K562 (cell line): ENCODE results near the gene CUTA.
A peak's percentile ranks its signal among the peaks of the same experiment; 100 is the strongest.

Source experiments
- ESRRA ChIP-seq: fragments of 450-650 bp; IDR thresholded peaks from 2 replicates; pipeline ENCODE4 v1.6.1; 2014; ENCODE audit warnings: low read depth, mild to moderate bottlenecking, moderate library complexity, borderline replicate concordance
- FOXJ2 ChIP-seq: fragments of 200-800 bp; sonication (Bioruptor generic); IDR thresholded peaks from 2 replicates; pipeline ENCODE4 v1.6.1; 2016; ENCODE audit warnings: missing genetic modification characterization, missing compliant biosample characterization
- MTA3 ChIP-seq: fragments of 450-650 bp; formaldehyde crosslinking; IDR thresholded peaks from 2 replicates; pipeline ENCODE4 v1.6.1; 2017; ENCODE audit warnings: mild to moderate bottlenecking, borderline replicate concordance
- POLR2A ChIP-seq: fragments of 450-650 bp; conservative IDR thresholded peaks from 2 replicates; pipeline ENCODE4 v1.6.1; 2016
- POLR2H ChIP-seq: IDR thresholded peaks from 2 replicates; pipeline ENCODE4 v1.6.1; 2016; ENCODE audit warnings: missing genetic modification characterization, low read depth, mild to moderate bottlenecking, control low read depth, missing compliant biosample characterization, moderate library complexity
- RBFOX2 ChIP-seq: fragments of 200-400 bp; formaldehyde crosslinking; IDR thresholded peaks from 2 replicates; pipeline ENCODE4 v1.6.1; 2017; ENCODE audit warnings: low read depth, mild to moderate bottlenecking, low read length, moderate library complexity
- TARDBP ChIP-seq: fragments of 450-650 bp; IDR thresholded peaks from 2 replicates; pipeline ENCODE4 v1.6.1; 2016
- TEAD4 ChIP-seq, 2 experiments: sonication (generic) in 1 of 2; formaldehyde crosslinking in 1 of 2; IDR thresholded peaks; 2 replicates each; pipeline versions ENCODE4 v1.6.1 to v1.8.0; 2012 to 2022; ENCODE audit warnings: borderline replicate concordance in 1 of 2, inconsistent platforms in 1 of 2, low read length in 1 of 2, mild to moderate bottlenecking in 1 of 2, missing genetic modification reagents in 1 of 2
- TF ChIP-seq, protein P1 (sequence below), 3 experiments: IDR thresholded peaks in 2 of 3; conservative IDR thresholded peaks in 1 of 3; 2 replicates each; pipeline ENCODE4 v1.5.1; 2011 to 2012; ENCODE audit warnings: low read length in 3 of 3, mild to moderate bottlenecking in 3 of 3, control low read depth in 2 of 3, improper control_type of control experiment in 1 of 3, inconsistent platforms in 1 of 3, low read depth in 1 of 3, mixed read lengths in 1 of 3, moderate library complexity in 1 of 3; ENCODE audit not compliant: insufficient read depth in 2 of 3
- TF ChIP-seq, protein P2 (sequence below), 2 experiments: fragments of 450-650 bp in 1 of 2; sonication (generic) in 1 of 2; formaldehyde crosslinking in 1 of 2; IDR thresholded peaks; 2 replicates each; pipeline versions ENCODE4 v1.7.1 to v1.9.0; 2016 to 2022; ENCODE audit warnings: inconsistent platforms in 1 of 2, mild to moderate bottlenecking in 1 of 2, missing genetic modification reagents in 1 of 2
- TF ChIP-seq, protein P3 (sequence below): IDR thresholded peaks from 2 replicates; pipeline ENCODE4 v1.6.1; 2011; ENCODE audit not compliant: insufficient read length; ENCODE audit errors: extremely low read depth
- TF ChIP-seq, protein P4 (sequence below), 2 experiments: IDR thresholded peaks; 2 replicates each; pipeline ENCODE4 v1.6.1; 2011; ENCODE audit warnings: borderline replicate concordance in 1 of 2, control low read depth in 1 of 2, low read depth in 1 of 2, low read length in 1 of 2, mild to moderate bottlenecking in 1 of 2, mixed read lengths in 1 of 2, moderate library complexity in 1 of 2; ENCODE audit not compliant: insufficient read depth in 1 of 2, insufficient read length in 1 of 2, poor library complexity in 1 of 2, severe bottlenecking in 1 of 2; ENCODE audit errors: extremely low read depth in 1 of 2

DNA sequence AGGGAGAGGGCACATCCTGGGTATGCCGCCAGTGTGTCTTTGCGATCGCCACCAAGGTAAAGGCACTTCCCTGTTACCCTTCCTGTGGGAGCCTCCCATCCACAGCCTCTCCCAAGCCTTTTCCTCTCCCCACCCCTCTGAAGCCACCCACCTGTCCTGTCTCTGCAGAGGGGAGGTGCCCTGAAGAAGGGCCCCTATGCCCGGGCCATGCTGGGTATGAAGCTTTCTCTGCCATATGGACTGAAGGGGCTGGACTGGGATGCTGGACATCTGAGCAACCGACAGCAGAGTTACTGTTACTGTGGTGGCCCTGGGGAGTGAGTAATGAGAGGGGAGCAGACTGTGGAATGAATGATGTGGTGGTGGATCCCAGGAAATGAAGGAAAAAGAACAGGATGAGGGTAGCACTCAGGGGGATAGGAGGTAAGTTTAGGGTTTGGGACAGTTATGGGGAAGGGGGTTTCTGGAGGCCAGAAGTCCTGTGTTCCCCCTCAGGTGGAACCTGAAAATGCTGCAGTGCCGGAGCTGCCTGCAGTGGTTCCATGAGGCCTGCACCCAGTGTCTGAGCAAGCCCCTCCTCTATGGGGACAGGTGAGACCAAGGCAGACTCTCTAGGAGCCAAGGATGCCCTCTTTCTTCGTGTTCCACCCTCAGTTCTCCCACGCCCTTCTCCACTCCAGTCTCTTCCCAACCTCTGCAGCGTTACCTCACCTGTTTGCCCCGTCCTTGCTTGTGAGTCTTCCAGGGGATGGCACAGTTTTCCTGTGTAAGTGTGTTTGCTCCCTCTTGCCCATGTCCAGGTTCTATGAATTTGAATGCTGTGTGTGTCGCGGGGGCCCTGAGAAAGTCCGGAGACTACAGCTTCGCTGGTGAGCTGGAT, 4.4 kb downstream of the CUTA start:
- TF ChIP-seq, protein P1, sequence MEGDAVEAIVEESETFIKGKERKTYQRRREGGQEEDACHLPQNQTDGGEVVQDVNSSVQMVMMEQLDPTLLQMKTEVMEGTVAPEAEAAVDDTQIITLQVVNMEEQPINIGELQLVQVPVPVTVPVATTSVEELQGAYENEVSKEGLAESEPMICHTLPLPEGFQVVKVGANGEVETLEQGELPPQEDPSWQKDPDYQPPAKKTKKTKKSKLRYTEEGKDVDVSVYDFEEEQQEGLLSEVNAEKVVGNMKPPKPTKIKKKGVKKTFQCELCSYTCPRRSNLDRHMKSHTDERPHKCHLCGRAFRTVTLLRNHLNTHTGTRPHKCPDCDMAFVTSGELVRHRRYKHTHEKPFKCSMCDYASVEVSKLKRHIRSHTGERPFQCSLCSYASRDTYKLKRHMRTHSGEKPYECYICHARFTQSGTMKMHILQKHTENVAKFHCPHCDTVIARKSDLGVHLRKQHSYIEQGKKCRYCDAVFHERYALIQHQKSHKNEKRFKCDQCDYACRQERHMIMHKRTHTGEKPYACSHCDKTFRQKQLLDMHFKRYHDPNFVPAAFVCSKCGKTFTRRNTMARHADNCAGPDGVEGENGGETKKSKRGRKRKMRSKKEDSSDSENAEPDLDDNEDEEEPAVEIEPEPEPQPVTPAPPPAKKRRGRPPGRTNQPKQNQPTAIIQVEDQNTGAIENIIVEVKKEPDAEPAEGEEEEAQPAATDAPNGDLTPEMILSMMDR (IDR thresholded peaks at IDR 0.05 in 2 of 3, conservative IDR thresholded peaks at IDR 0.05 in 1 of 3; ENCODE audit: insufficient read depth in 2 of 3, low read depth in 1 of 3, low read length in 3 of 3): no peak
- peak; percentile 20; the same call in 1 of the 2 replicates for TF ChIP-seq RBFOX2
- TF ChIP-seq, protein P2, sequence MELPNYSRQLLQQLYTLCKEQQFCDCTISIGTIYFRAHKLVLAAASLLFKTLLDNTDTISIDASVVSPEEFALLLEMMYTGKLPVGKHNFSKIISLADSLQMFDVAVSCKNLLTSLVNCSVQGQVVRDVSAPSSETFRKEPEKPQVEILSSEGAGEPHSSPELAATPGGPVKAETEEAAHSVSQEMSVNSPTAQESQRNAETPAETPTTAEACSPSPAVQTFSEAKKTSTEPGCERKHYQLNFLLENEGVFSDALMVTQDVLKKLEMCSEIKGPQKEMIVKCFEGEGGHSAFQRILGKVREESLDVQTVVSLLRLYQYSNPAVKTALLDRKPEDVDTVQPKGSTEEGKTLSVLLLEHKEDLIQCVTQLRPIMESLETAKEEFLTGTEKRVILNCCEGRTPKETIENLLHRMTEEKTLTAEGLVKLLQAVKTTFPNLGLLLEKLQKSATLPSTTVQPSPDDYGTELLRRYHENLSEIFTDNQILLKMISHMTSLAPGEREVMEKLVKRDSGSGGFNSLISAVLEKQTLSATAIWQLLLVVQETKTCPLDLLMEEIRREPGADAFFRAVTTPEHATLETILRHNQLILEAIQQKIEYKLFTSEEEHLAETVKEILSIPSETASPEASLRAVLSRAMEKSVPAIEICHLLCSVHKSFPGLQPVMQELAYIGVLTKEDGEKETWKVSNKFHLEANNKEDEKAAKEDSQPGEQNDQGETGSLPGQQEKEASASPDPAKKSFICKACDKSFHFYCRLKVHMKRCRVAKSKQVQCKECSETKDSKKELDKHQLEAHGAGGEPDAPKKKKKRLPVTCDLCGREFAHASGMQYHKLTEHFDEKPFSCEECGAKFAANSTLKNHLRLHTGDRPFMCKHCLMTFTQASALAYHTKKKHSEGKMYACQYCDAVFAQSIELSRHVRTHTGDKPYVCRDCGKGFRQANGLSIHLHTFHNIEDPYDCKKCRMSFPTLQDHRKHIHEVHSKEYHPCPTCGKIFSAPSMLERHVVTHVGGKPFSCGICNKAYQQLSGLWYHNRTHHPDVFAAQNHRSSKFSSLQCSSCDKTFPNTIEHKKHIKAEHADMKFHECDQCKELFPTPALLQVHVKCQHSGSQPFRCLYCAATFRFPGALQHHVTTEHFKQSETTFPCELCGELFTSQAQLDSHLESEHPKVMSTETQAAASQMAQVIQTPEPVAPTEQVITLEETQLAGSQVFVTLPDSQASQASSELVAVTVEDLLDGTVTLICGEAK (IDR thresholded peaks at IDR 0.05): no peak
- TF ChIP-seq, protein P2 (CRISPR knock-in tag; IDR thresholded peaks at IDR 0.05): no peak
- TF ChIP-seq ESRRA: no peak
- TF ChIP-seq, protein P3, sequence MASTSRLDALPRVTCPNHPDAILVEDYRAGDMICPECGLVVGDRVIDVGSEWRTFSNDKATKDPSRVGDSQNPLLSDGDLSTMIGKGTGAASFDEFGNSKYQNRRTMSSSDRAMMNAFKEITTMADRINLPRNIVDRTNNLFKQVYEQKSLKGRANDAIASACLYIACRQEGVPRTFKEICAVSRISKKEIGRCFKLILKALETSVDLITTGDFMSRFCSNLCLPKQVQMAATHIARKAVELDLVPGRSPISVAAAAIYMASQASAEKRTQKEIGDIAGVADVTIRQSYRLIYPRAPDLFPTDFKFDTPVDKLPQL: no peak
- TF ChIP-seq MTA3: no peak
- TF ChIP-seq, protein P4, sequence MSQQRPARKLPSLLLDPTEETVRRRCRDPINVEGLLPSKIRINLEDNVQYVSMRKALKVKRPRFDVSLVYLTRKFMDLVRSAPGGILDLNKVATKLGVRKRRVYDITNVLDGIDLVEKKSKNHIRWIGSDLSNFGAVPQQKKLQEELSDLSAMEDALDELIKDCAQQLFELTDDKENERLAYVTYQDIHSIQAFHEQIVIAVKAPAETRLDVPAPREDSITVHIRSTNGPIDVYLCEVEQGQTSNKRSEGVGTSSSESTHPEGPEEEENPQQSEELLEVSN (IDR thresholded peaks at IDR 0.05; ENCODE audit: borderline replicate concordance in 1 of 2, extremely low read depth in 1 of 2, insufficient read depth in 1 of 2, insufficient read length in 1 of 2, low read depth in 1 of 2, low read length in 1 of 2, poor library complexity in 1 of 2, severe bottlenecking in 1 of 2): no peak
- no peak for TF ChIP-seq TARDBP
- no peak for TF ChIP-seq FOXJ2 (tag)
- TF ChIP-seq POLR2H (tag): no peak
- no peak for TF ChIP-seq TEAD4 (IDR thresholded peaks at IDR 0.05; ENCODE audit: low read length)
- TF ChIP-seq TEAD4 (CRISPR knock-in tag; IDR thresholded peaks at IDR 0.05; ENCODE audit: borderline replicate concordance): no peak
- peak; percentile 38 for TF ChIP-seq POLR2A
